ENCODE results near the gene GNA12.
"Not testable (repeated sequence)": the region's sequence is repeated elsewhere in the genome, so short reads cannot be mapped to it uniquely, and the experiment has no call there.

Gene GNA12

GRCh38 chr7:2688409-2689342, 155.4 kb downstream of the GNA12 start:
- no peak for DNase-seq

GRCh38 chr7:2687881-2688318, 156.2 kb downstream of the GNA12 start, which contains the start of gene AMZ1:
Gene AMZ1 (plus strand): TSS chr7:2688202. CDS start chr7:2700452, 12,250 bp downstream.
- DNase-seq = no peak

GRCh38 chr7:2687338-2687869, 156.7 kb downstream of the GNA12 start:
- no peak for DNase-seq

DNA sequence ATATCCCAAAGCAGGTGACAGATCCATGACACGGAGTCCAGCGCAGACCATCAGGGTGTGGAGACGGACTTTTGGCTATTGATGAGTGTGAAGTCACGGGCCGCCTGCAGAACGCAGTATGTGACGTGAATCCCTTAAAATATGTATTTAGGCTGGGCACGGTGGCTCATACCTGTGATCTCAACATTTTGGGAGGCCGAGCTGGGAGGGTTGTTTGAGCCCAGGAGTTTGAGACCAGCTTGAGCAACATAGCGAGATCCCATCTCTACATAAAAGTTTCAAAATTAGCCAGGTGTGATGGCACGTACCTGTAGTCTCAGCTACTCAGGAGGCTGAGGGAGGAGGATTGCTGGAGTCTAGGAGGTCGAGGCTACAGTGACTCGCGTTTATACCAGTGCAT, 158.0 kb downstream of the GNA12 start:
- no peak for DNase-seq

GRCh38 chr7:2684501-2684900, 159.6 kb downstream of the GNA12 start:
- DNase-seq = no peak

GRCh38 chr7:2681929-2682799, 161.9 kb downstream of the GNA12 start:
- no peak for DNase-seq

DNA sequence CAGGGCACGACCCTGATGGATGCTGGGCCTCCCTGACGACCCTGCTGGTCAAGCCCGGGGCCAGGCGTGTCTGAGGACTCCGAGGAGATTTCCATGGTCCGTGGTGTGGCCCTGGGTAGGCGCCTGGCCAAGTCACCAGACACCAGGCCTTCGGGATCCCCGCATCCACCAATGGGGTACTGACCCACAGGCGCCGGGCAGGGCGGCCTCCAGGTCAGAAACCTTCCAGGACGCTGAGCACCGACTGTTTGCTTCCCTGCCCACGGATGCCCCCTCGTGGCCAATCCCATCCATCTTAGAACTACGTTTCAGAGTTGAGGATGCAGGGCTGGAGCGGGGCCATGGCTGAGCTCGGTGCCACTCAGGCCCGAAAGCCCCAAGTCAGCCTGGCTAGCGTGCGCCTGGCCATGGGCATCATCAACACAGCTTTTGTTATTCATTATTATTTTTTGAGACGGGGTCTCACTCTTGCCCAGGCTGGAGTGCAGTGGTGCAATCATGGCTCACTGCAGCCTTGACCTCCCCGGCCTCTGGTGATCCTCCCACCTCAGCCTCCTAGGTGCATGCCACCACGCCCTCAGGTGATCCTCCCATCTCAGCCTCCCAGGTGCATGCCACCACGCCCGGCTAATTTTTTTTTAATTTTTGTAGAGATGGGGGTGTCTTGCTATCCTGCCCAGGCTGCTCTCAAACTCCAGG, 163.2 kb downstream of the GNA12 start:
- DNase-seq = peak; percentile 56

DNA sequence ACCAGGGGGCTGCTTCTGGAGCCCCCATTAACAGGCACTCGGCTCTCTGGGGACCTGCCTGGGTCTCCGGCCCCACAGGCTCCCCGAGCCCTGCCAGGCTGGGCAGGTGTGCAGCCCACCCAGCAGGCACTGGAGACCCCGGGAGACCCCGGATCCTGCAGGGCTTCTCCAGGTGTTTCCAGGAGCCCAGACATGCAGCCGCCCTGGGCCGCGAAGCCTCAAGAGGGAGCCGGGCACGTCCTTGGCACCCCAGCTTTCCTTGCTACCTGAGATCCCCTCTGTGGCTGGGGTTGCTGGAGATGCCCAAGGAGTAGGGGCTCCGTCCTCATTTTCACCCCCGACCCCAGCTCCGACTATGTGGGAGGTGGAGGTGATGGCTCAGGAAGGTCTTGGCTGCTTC, 163.9 kb downstream of the GNA12 start:
- DNase-seq = no peak

- DNase-seq = not testable (repeated sequence)
These were observed 164.7 kb downstream of the GNA12 start for GRCh38 chr7:2679135-2680127.

- DNase-seq = not testable (repeated sequence)
These were observed 165.7 kb downstream of the GNA12 start for GRCh38 chr7:2678454-2678853.

Data from activated CD8-positive, alpha-beta memory T cell treated with anti-CD3 and anti-CD28 coated beads, Interleukin-2, amount 50 U/mL, for 4 hours (primary cell).